Erythroblast (primary cell): ENCODE results near the gene ANTXR2.

ENCODE experiments used
- GATA1 ChIP-seq: IDR thresholded peaks from 2 replicates; pipeline ENCODE4 v1.6.1; 2011; ENCODE audit warnings: low read depth, mild to moderate bottlenecking, control low read depth, low read length, moderate library complexity
- POLR2A ChIP-seq: IDR thresholded peaks from 2 replicates; pipeline ENCODE4 v1.6.1; 2011; ENCODE audit warnings: mild to moderate bottlenecking, low read length

DNA sequence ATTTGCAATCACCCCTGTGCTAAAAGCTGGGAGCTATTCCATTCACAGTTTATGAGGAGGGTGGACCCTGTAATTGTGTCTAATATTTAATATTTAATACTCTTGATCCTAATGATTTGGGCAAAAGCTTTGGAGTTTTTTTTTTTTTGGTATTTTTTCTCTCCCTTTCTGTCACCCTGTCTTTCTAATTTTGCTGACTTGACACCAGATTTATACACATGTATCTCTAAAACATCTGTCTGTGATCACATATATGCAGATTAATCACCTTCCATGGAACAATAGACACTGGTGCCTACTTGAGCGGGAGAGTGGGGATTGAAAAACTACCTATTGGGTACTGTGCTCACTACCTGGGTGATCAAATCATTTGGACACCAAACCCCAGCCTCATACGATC, 18.7 kb upstream of the ANTXR2 start:
- TF ChIP-seq POLR2A (no peak), GATA1 (no peak)
